ENCODE measurements around the gene LSM6. TPM values are rescaled to one million over a fixed set of nuclear protein-coding genes. Genes with fewer than 3 reads are reported as not detected.

The LSM6 gene
- total RNA-seq, 1 experiment from 2014 or later: 51.4 TPM

Other genes starting within 250 kb of the LSM6 start
- gene ZNF827, start 236.9 kb upstream of the LSM6 start, total RNA-seq (2014; rRNA removed; shearing (Covaris generic)): 6.5 TPM in 2 replicates
- not detected in 2 replicates for gene REELD1, start 38.8 kb downstream of the LSM6 start, total RNA-seq (2014; rRNA removed; shearing (Covaris generic))

All from RPMI7951 (cell line).